GM12892 (cell line): ENCODE results near the gene VDAC1.

Experiments used
- POLR2A ChIP-seq: IDR thresholded peaks from 2 replicates; pipeline ENCODE4 v1.6.1; 2011; ENCODE audit warnings: low read depth, low read length, control low read depth
- TAF1 ChIP-seq: IDR thresholded peaks from 2 replicates; pipeline ENCODE4 v1.6.1; 2011; ENCODE audit warnings: low read depth, mild to moderate bottlenecking, control low read depth, low read length, borderline replicate concordance

DNA sequence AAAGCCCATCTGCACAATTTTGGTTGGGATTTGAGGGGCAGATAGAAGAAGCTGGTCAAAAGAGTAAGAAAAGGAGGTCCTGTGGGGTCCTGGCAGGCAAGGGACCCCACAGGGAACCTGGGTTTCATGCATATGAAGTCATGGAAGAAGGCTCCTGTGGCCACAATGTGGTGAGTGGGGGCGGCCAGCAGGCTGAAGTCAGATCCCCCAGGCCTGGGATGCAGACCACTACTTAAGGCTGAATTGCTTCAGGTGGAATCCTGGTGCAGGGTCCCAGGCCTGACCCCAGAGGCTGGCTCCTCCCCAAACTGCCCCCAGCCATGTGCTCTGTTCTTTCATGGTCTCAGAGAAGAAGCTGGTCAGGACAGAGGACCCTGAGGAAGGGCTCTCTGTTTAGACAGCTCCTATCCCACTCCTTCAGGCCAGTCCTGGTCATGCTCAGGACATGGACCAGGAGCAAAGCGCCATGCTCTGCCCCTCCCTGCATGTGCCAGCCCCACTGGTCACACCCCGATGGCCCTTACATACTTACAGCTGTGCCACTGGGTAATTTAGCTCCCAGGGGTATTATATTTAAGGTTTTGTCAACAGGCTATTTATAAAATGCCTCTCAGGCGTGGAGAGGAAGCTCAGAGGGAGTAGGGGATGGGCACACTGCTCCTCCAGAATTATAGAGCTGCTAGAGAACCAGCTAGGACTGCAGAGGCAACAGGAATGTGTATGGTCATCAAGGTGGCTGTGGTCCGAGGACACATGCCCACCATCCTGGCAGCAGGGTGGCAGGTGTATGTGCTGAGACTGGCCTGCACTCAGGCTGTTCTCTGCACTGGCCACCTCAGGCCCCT, 69.7 kb downstream of the VDAC1 start:
- no peak for TF ChIP-seq POLR2A
- TF ChIP-seq TAF1: no peak
